ENCODE measurements around the gene PLEKHA1.

Gene PLEKHA1

DNA sequence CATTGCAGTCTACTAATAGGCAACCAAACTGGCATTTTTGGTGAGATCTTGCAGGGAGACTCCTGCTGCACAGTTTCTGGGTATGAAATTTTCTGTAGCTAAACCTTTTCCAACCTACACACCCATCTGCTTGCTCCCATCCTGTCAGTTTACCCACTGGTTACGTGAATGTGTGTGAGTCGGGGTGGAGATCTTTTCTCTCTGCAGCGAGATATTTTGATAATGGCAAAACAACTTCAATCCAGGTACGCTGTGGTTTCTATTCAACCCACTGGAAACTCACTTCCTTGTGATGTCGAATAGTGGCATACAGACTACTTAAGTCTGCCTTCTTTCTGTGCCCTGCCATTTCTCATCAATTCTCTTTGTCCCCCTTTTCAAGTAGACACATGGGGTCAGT is 4.5 kb downstream of the PLEKHA1 start:
- DNase-seq (ENCODE audit: low read depth in 3 of 3): no peak

DNA sequence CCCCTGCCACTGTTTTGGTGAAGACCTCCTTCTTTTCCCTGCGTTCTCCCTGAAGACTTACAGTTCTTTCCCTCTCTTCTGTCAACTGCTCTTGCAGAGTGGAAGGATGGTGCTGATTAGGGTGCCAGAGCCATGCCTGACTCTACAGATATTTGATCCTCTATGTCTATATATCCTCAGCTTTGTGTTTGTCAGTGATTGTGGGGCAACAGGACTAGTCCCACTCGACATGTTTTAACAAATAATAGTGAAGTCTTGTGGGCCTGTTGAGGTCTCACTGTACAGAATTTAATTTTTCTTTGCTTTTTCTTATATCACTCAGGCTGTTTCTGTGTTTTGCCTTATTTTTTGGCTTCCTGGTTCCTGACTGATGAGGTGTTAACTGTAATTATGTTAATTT is 5.0 kb downstream of the PLEKHA1 start:
- no peak for DNase-seq (ENCODE audit: low read depth in 3 of 3)

DNA sequence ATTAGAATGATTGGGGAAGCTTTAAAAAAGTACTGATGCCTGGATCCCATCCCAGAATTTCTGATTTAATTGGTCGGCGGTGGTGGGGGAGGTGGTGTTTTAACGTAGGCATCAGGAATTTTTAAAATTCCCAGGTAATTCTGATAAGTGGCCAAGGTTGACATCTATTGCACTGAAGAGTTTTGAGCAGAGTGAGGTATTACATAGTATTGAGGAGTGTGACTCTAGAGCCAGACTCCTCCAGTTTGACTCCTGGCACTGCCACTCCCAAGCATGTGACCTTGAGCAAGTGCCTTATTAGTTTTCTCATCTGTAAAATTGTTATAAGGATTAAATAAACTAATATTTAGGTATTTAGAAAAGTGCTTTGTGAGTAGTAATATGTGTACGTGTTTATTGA is 6.2 kb downstream of the PLEKHA1 start:
- no peak for DNase-seq (ENCODE audit: low read depth in 3 of 3)

DNA sequence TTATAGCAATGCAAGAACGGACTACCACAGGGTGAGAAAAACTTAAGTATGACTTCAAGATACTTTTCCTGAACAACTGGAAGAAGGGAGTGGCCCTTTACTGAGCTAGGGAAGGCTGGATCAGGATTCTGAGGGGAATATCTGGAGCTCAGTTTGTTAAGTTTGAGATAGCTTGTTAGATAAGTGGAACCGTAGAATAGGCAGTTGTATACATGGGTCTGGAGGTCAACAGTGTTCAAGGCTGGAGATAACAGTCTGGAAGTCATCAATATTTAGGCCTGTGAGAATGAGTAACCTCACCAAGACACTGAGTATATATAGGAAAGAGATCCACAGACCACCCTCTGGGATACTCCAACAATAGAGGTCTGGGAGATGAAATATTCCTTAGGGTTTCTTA is 7.2 kb downstream of the PLEKHA1 start:
- DNase-seq (ENCODE audit: low read depth in 3 of 3): no peak

DNA sequence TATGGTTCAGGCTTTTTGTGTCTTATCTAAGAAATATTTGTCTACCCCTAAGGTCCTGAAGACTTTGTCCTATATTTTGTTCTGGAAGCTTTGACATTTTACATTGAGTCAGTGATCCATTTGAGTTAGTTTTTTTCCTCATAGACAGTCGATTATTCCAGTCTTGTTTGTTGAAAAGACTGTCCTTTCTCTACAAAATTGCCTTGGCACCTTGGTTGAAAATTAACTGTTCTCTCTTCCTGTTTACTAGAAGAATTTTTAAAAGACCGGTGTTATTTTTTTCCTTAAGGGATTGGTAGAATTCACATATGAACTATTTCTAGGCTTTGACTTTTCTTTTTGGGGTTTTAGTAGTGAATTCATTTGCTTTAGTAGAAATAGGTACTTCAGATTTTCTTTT is 12.0 kb downstream of the PLEKHA1 start:
- DNase-seq (ENCODE audit: low read depth in 3 of 3): no peak

DNA sequence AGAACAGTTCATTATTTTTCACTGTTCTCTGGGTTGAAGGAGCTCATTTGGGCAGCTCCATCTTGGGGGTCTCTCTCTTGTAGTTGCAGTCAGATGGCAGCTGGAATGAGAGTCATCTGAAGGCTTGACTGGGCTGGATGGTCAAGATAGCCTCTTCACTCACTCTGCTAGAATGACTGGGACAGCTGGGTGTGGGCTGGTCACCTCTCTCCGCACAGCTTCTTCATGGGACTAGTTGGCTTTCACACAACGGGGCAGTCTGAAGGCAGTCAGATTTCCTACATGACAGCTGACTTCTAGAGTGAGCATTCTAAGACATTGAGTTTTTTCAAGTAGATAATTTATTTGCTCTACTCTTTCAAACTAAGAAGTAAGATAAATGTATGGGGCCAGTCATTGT is 13.1 kb downstream of the PLEKHA1 start:
- DNase-seq (ENCODE audit: low read depth in 3 of 3): no peak

DNA sequence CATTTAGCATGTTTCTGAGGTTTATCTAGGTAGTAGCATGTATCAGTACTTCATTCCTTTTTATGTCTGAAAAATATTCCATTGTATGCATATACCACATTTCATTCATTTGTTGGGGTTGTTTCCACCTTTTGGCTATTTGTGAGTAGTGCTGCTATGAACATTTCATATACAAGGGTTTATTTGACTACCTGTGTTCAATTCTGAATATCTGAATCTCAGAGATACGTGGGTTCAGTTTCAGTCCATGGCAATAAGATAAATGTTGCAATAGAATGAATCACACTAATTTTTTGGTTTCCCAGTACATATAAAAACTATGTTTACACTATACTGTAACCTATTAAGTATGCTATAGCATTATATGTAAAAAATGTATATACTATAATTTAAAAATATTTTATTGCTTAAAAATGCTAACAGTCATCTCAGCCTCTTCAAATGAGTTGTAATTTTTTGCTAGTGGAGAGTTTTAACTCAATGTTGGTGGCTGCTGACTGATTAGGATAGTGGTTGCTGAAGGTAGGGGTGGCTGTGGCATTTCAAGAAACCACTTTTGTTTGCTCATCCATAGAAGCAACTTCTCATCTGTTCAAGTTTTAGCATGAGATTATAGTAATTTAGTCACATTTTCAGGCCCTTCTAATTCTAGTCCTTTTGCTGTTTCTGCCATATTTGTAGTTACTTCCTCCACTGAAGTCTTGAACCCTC is 13.9 kb downstream of the PLEKHA1 start:
- no peak for DNase-seq (ENCODE audit: low read depth in 3 of 3)

DNA sequence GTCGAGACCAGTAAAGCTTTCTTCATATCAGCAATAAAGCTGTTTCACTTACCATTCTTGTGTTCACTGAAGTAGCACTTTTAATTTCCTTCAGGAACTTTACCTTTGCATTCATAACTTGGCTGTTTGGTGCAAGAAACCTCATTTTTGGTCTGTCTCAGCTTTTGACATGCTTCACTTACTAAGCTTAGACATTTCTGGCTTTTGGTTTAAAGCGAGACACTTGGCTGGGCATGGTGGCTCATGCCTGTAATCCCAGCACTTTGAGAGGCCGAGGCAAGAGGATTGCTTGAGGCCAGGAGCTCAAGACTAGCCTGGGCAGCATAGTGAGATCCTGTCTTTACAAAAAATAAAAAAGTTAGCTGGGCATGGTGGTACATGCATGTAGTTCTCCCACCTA is 15.8 kb downstream of the PLEKHA1 start:
- DNase-seq (ENCODE audit: low read depth in 3 of 3): no peak

DNA sequence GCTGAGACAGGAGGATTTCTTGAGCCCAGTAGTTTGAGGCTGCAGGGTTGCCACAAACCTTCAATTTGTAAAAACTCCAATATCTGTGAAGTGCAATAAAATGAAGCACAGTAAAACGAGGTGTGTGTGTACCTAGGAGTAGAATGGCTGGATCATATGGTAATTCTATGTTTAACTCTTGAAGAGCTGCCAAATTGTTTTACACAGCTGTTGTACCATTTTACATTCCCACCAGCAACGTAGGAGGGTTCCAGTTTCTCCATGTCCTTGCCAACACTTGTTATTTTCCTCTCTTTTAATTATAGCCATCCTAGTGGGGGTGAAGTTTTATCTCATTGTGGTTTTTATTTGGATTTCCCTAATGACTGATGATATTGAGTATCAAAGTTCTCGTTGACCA is 16.2 kb downstream of the PLEKHA1 start:
- no peak for DNase-seq (ENCODE audit: low read depth in 3 of 3)

DNA sequence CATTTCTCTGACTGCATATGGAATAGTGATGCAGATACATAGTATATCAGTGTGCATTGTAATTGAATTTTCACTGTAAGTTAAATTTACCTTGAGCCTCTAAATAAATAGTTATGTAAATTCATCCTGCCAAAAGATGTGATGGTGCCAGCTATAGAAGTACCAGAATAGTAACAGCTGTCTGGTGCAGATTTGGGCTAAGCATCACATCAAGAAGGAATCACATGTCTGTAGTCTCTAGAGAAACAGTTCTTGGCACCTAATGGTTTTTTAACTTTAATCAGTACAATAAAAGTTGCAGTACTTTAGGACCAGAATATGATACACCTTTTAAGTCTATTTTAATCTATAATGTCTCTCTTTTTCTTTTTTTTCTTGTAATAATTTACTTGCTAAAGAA is 17.4 kb downstream of the PLEKHA1 start:
- DNase-seq (ENCODE audit: low read depth in 3 of 3): no peak

DNA sequence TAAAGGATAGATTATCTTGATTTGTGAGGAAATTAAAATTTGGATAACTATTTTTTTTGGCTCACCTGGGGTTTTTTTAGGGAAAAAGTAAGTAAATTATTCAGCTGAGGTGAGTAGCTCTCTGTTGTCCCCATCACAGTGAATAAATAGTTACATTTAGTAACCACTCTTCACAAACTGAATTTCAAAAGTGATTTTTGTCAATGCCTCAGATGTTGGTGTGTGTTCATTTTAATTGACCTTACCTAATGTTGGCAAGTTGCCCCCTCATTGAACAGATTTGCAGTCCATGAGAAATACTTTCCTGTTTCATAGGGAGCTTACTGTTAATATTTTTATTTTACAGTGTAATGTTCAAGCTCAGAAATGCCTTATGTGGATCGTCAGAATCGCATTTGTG is 18.3 kb downstream of the PLEKHA1 start:
- DNase-seq (ENCODE audit: low read depth in 3 of 3): no peak

DNA sequence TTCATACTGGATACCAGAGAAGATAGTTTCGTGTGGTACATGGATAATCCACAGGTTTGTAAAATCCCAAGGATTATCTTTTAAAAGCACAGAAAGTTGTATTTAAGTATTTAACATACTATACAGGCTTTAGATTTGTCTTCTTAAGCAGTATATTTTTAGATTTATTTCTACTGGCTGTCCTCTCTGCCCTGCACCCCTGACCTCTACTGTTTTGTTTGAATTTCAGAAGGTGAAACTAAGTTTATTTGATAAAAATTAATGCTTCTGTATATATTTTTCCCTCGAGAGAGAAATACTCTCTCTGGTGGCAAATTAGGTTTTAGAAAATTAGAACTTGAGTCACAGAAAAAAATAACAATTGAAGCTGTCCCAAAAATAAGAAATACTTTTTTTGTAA is 18.8 kb downstream of the PLEKHA1 start:
- no peak for DNase-seq (ENCODE audit: low read depth in 3 of 3)

DNA sequence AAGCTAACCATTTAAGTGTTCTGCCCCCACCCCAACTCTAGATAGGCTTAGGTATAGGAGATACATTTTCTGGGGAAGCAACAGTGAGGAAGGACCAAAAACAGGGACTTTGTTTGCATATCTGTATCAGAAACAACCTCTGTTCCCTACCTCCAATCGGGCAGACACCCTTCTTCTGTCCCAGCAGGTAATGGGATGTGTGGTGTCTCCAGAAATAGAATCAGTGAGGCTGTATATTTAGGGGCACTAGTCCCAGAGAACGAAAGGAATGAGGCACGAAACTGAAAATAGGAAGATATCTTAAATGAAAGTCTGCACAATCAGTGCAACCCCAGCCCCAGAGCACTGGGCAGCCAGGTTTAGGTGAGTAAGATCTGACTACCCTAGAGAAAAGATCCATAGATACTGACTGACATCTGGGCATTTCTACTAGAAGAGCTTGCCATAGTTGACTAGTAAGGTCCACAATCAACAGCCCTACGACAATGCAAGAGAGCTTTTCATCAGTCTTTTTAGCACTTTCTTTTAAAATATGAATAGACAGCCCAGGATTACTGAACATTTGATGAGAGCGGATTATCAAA is 28.1 kb downstream of the PLEKHA1 start:
- DNase-seq (ENCODE audit: low read depth in 3 of 3): no peak

DNA sequence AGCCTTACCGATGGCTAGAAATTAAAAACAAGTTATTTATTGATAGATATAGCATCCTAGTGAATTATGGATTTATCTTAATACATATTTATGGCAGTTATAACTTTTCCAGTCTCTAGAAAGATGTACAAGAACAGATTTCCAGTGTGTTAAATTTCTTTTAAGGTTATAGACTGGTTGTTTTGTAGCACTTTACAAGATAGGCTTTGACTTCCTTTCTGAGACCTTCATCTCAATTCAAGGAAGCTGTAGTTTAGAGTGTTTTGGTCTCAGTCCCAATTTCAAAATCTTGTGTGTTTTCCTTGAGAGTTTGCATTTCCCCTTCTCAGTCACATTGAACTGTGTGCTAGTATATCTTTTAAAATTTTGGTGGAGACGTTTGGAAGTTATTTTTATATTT is 30.1 kb downstream of the PLEKHA1 start:
- DNase-seq (ENCODE audit: low read depth in 3 of 3): no peak

DNA sequence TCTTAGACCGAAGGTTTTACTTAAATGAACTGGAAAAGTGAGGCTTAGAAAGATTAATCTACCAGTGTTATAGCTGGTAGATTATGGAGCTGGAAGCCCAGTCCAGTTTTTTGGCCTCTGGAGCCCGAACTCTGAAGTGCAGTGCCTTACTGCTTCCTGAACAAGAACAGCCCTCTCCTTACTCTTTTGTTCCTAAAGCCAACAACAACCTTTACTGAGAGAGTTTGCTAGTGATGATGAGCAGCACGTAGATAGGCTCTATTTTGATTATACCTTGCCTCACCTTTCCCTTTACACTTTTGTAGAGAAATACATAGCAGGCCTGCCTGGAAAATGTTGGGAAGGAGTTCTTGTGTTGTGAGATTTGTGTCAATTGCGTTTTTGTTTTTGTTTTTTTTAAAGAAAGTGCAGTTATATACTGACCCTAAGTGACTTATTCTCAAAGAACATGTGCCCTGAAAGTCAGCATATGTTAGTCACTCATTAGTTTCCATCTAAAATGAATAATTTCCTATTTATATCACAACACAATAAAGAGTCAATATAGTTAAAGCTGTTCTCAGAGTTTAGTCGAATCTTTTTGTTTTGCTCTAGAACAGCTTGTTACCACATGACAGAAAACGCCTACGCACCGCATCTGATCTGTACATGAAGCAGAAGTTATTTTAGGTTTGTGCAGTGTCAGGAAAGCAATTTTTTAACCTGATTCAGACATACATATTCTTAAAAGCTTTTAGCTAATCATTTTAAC is 33.0 kb downstream of the PLEKHA1 start:
- DNase-seq (ENCODE audit: low read depth in 3 of 3): peak in 2 of 3 experiments; percentile 17 to 29

DNA sequence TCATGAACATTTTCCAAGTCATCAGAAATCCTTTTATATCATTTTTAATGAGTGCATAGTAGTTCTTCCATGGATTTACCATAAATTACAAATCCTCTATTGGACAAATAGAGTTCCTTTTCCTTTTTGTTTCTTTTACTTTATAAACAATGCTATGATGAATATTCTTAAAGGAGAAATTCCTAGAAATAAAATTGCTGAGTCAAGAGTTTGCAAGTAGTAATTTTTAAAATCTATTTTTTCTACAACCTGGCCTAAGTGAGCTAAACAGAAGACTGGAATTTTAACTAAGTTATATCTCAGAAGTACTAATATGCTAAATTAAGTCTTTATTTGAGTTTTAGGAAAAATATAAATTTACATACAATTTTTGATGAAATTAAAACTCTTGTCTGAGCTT is 38.8 kb downstream of the PLEKHA1 start:
- DNase-seq (ENCODE audit: low read depth in 3 of 3): no peak

DNA sequence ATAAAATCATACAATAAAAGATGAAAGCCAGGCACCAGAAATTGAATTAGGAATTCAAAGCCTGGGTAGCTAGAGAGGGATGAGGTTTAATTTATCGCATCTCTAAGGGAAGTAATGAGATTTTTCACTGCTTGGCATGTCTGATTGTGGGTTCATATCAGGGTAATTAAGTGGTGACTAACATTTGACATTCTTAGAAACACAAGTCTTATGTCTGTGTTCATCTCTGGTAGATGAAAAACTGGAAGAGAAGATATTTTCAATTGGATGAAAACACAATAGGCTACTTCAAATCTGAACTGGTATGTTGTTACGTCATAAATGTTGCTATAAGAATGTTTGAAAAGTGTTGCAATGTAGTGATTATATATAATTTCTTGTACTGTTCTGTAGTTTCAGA is 43.2 kb downstream of the PLEKHA1 start:
- no peak for DNase-seq (ENCODE audit: low read depth in 3 of 3)

DNA sequence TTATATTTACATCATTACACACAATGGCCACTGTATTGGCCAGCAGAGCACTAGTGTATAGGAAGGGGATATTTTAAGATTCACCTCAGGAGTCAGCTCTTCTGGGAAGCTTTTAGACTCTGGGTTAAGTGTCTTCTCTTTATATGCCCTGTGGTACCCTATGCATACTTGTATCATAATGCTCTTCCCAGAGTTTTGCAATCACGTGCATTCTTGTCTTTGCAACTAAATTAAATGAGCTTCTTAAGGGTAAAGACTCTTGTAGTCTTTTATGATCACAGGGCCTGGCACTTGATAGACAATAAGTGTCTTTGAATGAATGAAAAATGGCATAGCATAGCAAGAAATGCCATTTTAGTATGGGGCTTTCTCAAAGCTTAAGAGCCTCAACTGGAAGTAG is 44.5 kb downstream of the PLEKHA1 start:
- DNase-seq (ENCODE audit: low read depth in 3 of 3): no peak

DNA sequence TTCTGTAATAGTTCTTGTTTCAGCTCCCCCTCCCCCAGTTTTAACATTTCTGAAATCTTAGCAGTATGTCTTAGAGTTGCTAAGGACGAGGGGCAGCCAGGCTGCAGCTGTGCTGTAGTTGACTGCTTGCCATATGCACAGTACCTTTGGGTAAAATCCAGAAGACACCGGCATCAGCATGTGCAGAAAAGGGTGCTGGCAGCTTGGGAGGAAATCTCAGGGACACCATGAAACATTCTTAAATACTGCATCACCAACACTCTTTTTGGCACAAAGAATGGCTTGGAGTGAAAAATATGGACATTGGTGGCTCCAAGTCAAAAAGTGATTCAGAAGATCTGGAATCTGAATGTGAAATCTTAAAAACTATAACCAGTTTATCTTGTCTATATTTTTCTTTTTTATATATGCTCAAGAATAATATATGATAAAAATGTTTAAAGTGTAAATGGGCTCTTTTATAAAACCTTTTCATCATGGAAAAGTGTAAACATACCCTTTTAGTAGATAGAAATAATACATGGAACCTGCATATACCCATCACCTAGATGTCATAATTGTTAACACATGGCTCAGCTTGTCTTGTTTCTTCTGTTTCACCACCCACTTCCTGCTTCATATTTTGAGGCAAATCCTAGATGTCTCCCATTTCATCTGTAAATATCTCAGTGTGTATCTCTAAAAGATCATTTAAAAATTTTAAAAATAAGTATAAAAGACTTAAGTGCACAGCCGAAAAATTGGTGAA is 45.5 kb downstream of the PLEKHA1 start:
- no peak for DNase-seq (ENCODE audit: low read depth in 3 of 3)

DNA sequence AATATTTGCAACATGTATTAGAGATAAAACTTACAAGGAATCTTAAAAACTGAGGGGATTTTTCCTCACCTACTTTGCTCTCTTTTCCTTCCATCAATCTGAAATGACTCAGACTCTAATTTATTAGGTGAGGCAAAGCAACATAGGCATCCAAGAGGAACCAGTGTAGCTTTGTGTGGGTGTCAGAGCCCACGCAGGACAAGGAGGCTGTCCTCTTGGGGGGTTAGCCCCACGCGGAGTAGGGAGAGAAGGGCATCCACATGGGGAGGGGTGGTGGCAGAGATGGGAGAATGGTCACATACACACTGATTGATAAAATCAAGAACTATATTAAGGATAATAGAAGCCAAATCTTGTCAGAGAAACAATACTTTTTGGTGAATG is 46.1 kb downstream of the PLEKHA1 start:
- no peak for DNase-seq (ENCODE audit: low read depth in 3 of 3)

DNA sequence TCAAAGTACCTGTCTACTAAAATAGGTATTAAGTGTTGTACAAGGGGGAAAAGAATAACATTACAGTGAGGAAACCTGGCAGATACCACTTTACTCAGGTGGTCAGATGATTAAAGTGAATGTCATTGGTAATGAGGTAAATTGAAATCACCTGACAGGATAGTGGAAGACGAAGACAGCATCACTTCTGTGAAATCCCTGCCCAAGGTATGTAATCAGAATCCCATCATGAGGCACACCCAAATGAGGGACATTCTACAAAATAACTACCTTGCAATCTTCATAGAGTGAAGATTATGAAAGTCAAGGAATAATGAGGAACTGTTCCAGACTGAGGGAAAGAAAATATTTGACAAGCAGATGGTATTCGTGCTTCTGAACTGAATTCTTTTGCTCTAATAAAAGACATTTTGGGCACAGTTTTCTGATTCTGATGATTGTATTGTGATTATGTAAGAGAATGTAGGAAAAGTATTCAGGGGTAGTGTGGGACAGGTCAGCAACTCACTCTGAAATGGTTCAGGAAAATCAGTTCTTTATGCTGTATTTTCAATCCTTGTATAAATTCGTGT is 46.6 kb downstream of the PLEKHA1 start:
- DNase-seq (ENCODE audit: low read depth in 3 of 3): no peak

DNA sequence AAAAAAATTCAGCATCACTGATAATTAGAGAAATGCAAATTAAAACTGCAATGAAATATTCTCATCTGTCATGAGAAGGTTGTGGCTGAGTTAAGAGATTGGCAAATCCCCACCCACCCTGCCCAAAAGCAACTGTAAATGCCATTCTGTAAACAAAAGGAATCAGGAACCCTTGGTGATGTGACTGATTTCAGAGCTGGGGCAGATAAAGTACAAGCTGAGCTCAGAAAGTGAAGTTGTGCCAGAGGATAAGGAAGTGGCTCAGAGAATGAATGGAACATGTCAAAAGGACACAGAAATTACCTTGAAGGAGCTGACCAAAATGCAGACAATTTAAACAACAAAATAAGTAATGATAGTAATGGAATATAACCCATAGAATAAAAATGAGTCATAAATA is 47.2 kb downstream of the PLEKHA1 start:
- no peak for DNase-seq (ENCODE audit: low read depth in 3 of 3)
